Kidney epithelial cell (primary cell): ENCODE results near the gene DIPK1A. TPM values are rescaled to one million over a fixed set of nuclear protein-coding genes. Genes with fewer than 3 reads are reported as not detected.

Source experiments
- DNase-seq: peaks from one replicate; pipeline ENCODE4 v3.0.0-alpha.2; 2010; ENCODE audit warnings: low read depth
- H3K27me3 ChIP-seq: 2 replicates; pipeline ENCODE4 v1.6.0; 2011; ENCODE audit warnings: low read length; ENCODE audit not compliant: control insufficient read depth, insufficient read depth
- H3K36me3 ChIP-seq: 2 replicates; pipeline ENCODE4 v1.5.1; 2011; ENCODE audit warnings: low read length; ENCODE audit not compliant: control insufficient read depth, insufficient read depth
- H3K4me3 ChIP-seq: 2 replicates; pipeline ENCODE4 v1.5.1; 2011; ENCODE audit warnings: low read depth, mild to moderate bottlenecking, control low read depth, low read length
- total RNA-seq: library from RNA; depleted of rRNA; stranded (reverse); fragments of >200 nt; gene quantifications from 2 replicates; pipeline ENCODE4 v1.2.3, GENCODE V29; 2015
- TF ChIP-seq, protein P1 (sequence below): IDR thresholded peaks from 2 replicates; pipeline ENCODE4 v1.5.1; 2011; ENCODE audit warnings: mild to moderate bottlenecking, moderate library complexity, low read length, control low read depth, inconsistent platforms; ENCODE audit not compliant: insufficient read depth, poor library complexity, severe bottlenecking

Gene DIPK1A
- total RNA-seq, 1 donor from 2014 or later, result 1.8 TPM

DNA sequence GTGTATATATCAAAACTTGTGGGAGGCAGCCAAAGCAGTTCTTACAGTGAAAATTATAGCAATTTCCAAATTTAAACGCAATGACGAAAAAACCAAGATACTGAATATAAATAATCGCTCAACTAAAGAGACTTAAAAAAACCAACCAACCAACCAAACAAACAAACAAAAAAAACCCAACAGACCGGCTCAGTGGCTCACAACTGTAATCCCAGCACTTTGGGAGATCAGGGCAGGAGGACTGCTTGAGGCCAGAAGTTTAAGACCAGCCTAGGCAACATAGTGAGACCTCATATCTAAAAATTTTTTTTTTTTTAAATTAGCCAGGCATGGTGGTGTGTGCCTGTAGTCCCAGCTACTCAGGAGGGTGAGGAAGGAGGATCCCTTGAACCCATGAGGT, 106.0 kb downstream of the DIPK1A start:
- Histone ChIP-seq H3K36me3 (no peaks in the 10 kb centered on the region), H3K27me3 (no peaks in the 10 kb centered on the region), H3K4me3 (no peak overlapping the region)
- TF ChIP-seq, protein P1, sequence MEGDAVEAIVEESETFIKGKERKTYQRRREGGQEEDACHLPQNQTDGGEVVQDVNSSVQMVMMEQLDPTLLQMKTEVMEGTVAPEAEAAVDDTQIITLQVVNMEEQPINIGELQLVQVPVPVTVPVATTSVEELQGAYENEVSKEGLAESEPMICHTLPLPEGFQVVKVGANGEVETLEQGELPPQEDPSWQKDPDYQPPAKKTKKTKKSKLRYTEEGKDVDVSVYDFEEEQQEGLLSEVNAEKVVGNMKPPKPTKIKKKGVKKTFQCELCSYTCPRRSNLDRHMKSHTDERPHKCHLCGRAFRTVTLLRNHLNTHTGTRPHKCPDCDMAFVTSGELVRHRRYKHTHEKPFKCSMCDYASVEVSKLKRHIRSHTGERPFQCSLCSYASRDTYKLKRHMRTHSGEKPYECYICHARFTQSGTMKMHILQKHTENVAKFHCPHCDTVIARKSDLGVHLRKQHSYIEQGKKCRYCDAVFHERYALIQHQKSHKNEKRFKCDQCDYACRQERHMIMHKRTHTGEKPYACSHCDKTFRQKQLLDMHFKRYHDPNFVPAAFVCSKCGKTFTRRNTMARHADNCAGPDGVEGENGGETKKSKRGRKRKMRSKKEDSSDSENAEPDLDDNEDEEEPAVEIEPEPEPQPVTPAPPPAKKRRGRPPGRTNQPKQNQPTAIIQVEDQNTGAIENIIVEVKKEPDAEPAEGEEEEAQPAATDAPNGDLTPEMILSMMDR, result no peak
- DNase-seq, result no peak

DNA sequence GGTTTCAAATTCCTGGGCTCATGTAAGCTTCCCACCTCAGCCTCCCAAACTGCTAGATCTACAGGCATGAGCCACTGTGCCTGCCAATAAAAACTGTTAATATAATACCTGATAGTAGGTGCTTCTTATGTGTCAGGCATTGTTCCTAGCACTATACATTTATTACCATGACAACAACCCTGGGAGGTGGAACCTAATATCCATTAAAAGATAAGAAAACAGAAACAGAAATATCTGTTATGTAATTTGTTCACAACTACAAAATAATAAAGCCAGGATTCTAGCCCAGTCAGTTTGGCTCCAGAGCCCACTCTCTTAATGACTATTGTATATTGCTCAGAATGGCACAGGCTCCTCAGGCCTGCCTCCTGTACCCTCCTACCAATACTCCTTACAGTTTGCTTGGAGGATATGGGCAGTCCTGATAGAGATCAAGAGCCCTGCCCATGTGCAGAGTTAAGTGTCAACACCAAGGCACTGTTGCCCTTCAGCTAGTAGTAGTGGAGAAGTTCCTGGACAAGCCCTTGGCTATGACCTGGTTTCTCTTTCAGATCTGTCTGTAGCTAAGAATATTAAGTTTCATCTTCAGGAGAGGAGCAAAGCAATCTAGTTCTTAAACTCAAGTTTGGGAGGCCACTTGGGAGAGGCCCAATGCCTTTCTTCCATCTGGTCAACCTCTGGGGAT, 107.0 kb downstream of the DIPK1A start:
- Histone ChIP-seq H3K27me3 (no peaks in the 10 kb centered on the region), H3K36me3 (no peaks in the 10 kb centered on the region), H3K4me3 (no peak overlapping the region)
- DNase-seq, result no peak
- TF ChIP-seq, protein P1, result no peak

GRCh38 chr1:92853299-92853698, 108.0 kb downstream of the DIPK1A start:
- TF ChIP-seq, protein P1, result no peak
- H3K36me3 ChIP-seq, result no peaks in the 10 kb centered on the region
- no peak overlapping the region for H3K4me3 ChIP-seq
- no peaks in the 10 kb centered on the region for H3K27me3 ChIP-seq
- DNase-seq, result no peak

DNA sequence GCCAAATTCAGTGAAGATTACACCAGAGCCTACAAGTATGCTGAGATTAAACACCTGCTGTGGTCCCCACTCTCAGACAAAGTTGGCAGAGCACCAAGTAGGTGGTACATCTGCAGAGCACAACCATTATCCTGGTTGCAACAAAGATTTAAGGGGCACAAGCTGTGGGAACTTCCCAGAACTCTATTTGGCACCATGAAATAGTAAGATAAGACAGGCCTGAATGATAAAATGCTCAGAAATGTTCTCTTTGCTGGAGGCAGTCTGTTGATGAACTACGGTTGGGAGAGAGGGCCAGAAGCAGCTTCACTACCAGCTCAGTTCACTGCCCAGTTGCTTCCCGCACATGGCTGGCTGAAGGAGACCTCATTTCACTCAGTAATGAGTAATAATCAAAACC, 109.5 kb downstream of the DIPK1A start:
- TF ChIP-seq, protein P1, result no peak
- H3K36me3 ChIP-seq, result no peaks in the 10 kb centered on the region
- no peak for DNase-seq
- no peak overlapping the region for H3K4me3 ChIP-seq
- no peaks in the 10 kb centered on the region for H3K27me3 ChIP-seq

DNA sequence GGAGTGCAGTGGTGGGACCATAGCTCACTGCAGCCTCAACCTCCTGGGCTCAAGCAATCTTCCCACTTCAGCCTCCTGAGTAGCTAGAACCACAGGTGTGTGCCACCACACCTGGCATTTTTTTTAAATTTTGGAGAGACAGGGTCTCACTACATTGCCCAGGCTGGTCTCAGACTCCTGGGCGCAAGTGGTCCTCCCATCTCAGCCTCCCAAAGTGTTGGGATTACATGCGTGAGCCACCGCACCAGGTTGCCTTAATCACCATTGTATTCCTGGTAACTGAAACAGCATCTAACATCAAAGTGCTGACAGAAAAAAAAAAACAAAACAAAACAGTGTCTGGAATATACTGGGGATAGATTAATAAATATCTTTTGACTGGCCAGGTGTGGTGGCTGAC, 111.2 kb downstream of the DIPK1A start:
- Histone ChIP-seq H3K36me3 (no peaks in the 10 kb centered on the region), H3K4me3 (no peak overlapping the region), H3K27me3 (no peaks in the 10 kb centered on the region)
- TF ChIP-seq, protein P1, result no peak
- no peak for DNase-seq

- H3K36me3 ChIP-seq, result no peaks in the 10 kb centered on the region
- no peaks in the 10 kb centered on the region for H3K27me3 ChIP-seq
- no peak overlapping the region for H3K4me3 ChIP-seq
- no peak for DNase-seq
- TF ChIP-seq, protein P1, result no peak
These were observed 113.1 kb downstream of the DIPK1A start for GRCh38 chr1:92848201-92848600.
